Ishikawa (cell line): Measurements from ENCODE around the gene OR51E2.

Experiments used
- CEBPB ChIP-seq: IDR thresholded peaks from 2 replicates; pipeline ENCODE4 v1.6.1; 2012
- CREB1 ChIP-seq: IDR thresholded peaks from 2 replicates; pipeline ENCODE4 v1.6.1; 2012; ENCODE audit warnings: low read depth
- EGR1 ChIP-seq: IDR thresholded peaks from 2 replicates; pipeline ENCODE4 v1.6.1; 2012
- EP300 ChIP-seq: IDR thresholded peaks from 2 replicates; pipeline ENCODE4 v1.6.1; 2012; ENCODE audit warnings: borderline replicate concordance
- FOXM1 ChIP-seq: IDR thresholded peaks from 2 replicates; pipeline ENCODE4 v1.6.1; 2012; ENCODE audit warnings: low read depth, borderline replicate concordance
- MAX ChIP-seq: IDR thresholded peaks from 2 replicates; pipeline ENCODE4 v1.6.1; 2012
- NFIC ChIP-seq: IDR thresholded peaks from 2 replicates; pipeline ENCODE4 v1.6.1; 2012
- RAD21 ChIP-seq: IDR thresholded peaks from 2 replicates; pipeline ENCODE4 v1.6.1; 2012; ENCODE audit warnings: low read depth
- TAF1 ChIP-seq: IDR thresholded peaks from 2 replicates; pipeline ENCODE4 v1.6.1; 2012; ENCODE audit warnings: low read depth, mild to moderate bottlenecking
- TCF12 ChIP-seq: IDR thresholded peaks from 2 replicates; pipeline ENCODE4 v1.6.1; 2012; ENCODE audit warnings: low read depth
- TEAD4 ChIP-seq: IDR thresholded peaks from 2 replicates; pipeline ENCODE4 v1.6.1; 2012
- YY1 ChIP-seq: IDR thresholded peaks from 2 replicates; pipeline ENCODE4 v1.6.1; 2012; ENCODE audit warnings: low read depth
- ZBTB7A ChIP-seq: IDR thresholded peaks from 2 replicates; pipeline ENCODE4 v1.6.1; 2012; ENCODE audit warnings: low read depth
- TF ChIP-seq, protein P1 (sequence below): IDR thresholded peaks from 2 replicates; pipeline ENCODE4 v1.6.1; 2012
- TF ChIP-seq, protein P2 (sequence below): IDR thresholded peaks from 2 replicates; pipeline ENCODE4 v1.6.1; 2012; ENCODE audit warnings: low read depth, mild to moderate bottlenecking

OR51E2 gene

DNA sequence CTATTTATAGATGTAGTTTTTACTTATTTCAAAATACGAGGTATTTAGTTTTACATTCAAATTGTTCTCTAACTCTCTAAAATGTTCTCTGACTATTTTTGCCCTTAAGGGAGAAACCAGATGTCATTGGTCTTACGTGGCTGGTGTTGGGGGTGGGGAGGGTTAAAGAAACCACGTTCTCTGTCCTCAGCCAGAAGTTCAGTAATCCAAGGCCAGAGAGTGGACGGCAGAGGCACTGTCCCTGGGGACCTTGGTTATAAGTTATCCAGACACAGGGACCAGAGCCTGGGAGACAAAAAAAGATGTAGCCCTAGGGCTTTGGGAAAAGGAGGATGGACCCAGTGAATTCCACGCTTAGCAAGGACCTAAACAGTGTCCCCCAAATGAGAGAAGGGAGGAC is 54.6 kb downstream of the OR51E2 start:
- TF ChIP-seq NFIC = no peak
- no peak for TF ChIP-seq TEAD4
- TF ChIP-seq TCF12 = no peak
- no peak for TF ChIP-seq FOXM1
- no peak for TF ChIP-seq MAX
- no peak for TF ChIP-seq RAD21
- no peak for TF ChIP-seq EP300
- TF ChIP-seq, protein P1, sequence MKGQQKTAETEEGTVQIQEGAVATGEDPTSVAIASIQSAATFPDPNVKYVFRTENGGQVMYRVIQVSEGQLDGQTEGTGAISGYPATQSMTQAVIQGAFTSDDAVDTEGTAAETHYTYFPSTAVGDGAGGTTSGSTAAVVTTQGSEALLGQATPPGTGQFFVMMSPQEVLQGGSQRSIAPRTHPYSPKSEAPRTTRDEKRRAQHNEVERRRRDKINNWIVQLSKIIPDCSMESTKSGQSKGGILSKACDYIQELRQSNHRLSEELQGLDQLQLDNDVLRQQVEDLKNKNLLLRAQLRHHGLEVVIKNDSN = no peak
- no peak for TF ChIP-seq CEBPB
- TF ChIP-seq ZBTB7A = no peak
- no peak for TF ChIP-seq EGR1
- TF ChIP-seq, protein P2, sequence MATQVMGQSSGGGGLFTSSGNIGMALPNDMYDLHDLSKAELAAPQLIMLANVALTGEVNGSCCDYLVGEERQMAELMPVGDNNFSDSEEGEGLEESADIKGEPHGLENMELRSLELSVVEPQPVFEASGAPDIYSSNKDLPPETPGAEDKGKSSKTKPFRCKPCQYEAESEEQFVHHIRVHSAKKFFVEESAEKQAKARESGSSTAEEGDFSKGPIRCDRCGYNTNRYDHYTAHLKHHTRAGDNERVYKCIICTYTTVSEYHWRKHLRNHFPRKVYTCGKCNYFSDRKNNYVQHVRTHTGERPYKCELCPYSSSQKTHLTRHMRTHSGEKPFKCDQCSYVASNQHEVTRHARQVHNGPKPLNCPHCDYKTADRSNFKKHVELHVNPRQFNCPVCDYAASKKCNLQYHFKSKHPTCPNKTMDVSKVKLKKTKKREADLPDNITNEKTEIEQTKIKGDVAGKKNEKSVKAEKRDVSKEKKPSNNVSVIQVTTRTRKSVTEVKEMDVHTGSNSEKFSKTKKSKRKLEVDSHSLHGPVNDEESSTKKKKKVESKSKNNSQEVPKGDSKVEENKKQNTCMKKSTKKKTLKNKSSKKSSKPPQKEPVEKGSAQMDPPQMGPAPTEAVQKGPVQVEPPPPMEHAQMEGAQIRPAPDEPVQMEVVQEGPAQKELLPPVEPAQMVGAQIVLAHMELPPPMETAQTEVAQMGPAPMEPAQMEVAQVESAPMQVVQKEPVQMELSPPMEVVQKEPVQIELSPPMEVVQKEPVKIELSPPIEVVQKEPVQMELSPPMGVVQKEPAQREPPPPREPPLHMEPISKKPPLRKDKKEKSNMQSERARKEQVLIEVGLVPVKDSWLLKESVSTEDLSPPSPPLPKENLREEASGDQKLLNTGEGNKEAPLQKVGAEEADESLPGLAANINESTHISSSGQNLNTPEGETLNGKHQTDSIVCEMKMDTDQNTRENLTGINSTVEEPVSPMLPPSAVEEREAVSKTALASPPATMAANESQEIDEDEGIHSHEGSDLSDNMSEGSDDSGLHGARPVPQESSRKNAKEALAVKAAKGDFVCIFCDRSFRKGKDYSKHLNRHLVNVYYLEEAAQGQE = no peak
- no peak for TF ChIP-seq TAF1
- no peak for TF ChIP-seq YY1
- TF ChIP-seq CREB1 = no peak

DNA sequence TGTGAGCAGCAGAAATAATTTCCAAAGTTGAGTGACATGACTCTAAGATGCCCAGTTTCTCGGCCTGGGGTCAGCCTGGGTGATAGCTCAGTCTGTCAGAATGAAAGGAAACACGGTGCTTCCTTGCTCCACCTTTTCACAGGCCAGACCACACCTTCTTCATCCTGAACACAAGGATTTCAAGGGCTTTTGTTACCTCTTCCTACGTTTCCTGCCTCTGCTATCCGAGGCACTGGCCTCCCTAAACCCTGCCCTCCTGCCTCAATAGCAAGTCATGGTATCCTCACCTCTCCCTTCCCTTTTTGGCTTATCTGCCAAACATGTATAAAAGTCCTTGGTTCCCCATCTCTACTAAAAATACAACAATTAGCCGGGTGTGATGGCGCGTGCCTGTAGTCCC is 55.6 kb downstream of the OR51E2 start:
- no peak for TF ChIP-seq EGR1
- no peak for TF ChIP-seq ZBTB7A
- no peak for TF ChIP-seq NFIC
- no peak for TF ChIP-seq EP300
- TF ChIP-seq YY1 = no peak
- TF ChIP-seq, protein P1 = no peak
- TF ChIP-seq CREB1 = no peak

GRCh38 chr11:4641501-4641900 is 56.2 kb downstream of the OR51E2 start:
- TF ChIP-seq TEAD4 = peak; percentile 57; the same call in 1 of the 2 replicates
- TF ChIP-seq NFIC = no peak

DNA sequence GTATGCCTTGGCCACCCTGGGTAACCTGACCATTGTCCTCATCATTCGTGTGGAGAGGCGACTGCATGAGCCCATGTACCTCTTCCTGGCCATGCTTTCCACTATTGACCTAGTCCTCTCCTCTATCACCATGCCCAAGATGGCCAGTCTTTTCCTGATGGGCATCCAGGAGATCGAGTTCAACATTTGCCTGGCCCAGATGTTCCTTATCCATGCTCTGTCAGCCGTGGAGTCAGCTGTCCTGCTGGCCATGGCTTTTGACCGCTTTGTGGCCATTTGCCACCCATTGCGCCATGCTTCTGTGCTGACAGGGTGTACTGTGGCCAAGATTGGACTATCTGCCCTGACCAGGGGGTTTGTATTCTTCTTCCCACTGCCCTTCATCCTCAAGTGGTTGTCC is 57.7 kb downstream of the OR51E2 start:
- TF ChIP-seq, protein P2 = no peak
- TF ChIP-seq NFIC (no peak), TCF12 (no peak), TAF1 (no peak), CEBPB (no peak)
- TF ChIP-seq, protein P1 = no peak

- no peak for TF ChIP-seq CEBPB
- TF ChIP-seq MAX = no peak
- no peak for TF ChIP-seq TAF1
- TF ChIP-seq, protein P1 = no peak
- no peak for TF ChIP-seq FOXM1
- TF ChIP-seq NFIC = no peak
- no peak for TF ChIP-seq EGR1
- no peak for TF ChIP-seq ZBTB7A
- no peak for TF ChIP-seq CREB1
- TF ChIP-seq TCF12 = no peak
- TF ChIP-seq TEAD4 = no peak
- TF ChIP-seq, protein P2 = no peak
- TF ChIP-seq RAD21 = no peak
- no peak for TF ChIP-seq EP300
- no peak for TF ChIP-seq YY1
Measured at GRCh38 chr11:4637662-4638047, 60.0 kb downstream of the OR51E2 start.
